GM12875 (cell line): ENCODE data around the gene PKD1.

Experiments
- H3K4me3 ChIP-seq: one replicate; pipeline ENCODE4 v1.5.1; 2011; ENCODE audit warnings: low read depth, low read length, control low read depth
- TF ChIP-seq, protein P1 (sequence below): IDR thresholded peaks from 2 replicates; pipeline ENCODE4 v1.5.1; 2011; ENCODE audit warnings: low read depth, mild to moderate bottlenecking, control low read depth, inconsistent platforms, low read length, moderate library complexity, borderline replicate concordance; ENCODE audit not compliant: insufficient read depth

The PKD1 gene

DNA sequence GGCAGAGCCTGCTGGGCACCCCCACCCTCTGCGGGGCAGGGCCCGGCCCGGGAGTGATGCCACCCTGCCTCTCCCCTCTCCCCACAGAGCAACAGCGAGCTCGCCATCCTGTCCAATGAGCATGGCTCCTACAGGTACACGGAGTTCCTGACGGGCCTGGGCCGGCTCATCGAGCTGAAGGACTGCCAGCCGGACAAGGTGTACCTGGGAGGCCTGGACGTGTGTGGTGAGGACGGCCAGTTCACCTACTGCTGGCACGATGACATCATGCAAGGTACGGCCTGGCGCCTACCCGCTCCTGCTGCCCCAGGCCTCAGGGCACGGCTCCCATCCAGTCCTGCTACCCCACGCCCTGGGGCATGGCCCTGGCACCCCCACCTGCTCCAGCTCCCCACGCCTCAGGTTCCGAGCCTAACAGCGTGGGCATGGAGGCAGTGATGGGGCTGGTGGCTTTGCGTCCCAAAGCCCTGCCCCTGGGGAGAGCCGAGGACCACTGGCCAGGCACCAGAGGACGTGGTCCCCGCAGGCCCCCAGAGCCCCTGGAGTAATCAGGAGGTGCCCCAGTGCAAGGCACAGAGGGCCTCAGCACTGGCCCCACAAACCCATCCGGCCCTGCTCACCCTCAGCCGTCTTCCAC lies 49.5 kb downstream of the PKD1 start:
- no peak overlapping the region for H3K4me3 ChIP-seq
- TF ChIP-seq, protein P1, sequence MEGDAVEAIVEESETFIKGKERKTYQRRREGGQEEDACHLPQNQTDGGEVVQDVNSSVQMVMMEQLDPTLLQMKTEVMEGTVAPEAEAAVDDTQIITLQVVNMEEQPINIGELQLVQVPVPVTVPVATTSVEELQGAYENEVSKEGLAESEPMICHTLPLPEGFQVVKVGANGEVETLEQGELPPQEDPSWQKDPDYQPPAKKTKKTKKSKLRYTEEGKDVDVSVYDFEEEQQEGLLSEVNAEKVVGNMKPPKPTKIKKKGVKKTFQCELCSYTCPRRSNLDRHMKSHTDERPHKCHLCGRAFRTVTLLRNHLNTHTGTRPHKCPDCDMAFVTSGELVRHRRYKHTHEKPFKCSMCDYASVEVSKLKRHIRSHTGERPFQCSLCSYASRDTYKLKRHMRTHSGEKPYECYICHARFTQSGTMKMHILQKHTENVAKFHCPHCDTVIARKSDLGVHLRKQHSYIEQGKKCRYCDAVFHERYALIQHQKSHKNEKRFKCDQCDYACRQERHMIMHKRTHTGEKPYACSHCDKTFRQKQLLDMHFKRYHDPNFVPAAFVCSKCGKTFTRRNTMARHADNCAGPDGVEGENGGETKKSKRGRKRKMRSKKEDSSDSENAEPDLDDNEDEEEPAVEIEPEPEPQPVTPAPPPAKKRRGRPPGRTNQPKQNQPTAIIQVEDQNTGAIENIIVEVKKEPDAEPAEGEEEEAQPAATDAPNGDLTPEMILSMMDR, result no peak

DNA sequence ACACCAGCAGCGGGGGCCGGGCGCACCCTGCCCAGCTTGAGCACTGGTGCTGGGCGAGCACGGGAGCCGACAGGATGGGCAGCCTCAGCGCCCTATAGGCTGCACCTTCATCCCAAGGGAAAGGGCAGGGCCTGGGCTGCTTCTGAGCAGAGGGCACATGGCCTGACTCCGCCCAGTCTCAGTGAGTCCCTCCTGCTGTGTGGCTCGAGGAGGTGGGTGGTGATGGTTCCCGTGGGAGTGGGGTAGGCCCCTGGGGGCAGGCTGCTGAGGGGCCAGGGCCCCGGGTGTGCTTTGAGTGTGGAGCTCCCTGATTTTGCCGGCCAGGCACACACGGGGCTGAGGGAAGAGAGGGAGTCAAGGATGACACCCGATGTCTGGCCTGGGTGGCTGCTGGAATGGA lies 50.0 kb downstream of the PKD1 start:
- H3K4me3 ChIP-seq, result no peak overlapping the region
- TF ChIP-seq, protein P1, result no peak

DNA sequence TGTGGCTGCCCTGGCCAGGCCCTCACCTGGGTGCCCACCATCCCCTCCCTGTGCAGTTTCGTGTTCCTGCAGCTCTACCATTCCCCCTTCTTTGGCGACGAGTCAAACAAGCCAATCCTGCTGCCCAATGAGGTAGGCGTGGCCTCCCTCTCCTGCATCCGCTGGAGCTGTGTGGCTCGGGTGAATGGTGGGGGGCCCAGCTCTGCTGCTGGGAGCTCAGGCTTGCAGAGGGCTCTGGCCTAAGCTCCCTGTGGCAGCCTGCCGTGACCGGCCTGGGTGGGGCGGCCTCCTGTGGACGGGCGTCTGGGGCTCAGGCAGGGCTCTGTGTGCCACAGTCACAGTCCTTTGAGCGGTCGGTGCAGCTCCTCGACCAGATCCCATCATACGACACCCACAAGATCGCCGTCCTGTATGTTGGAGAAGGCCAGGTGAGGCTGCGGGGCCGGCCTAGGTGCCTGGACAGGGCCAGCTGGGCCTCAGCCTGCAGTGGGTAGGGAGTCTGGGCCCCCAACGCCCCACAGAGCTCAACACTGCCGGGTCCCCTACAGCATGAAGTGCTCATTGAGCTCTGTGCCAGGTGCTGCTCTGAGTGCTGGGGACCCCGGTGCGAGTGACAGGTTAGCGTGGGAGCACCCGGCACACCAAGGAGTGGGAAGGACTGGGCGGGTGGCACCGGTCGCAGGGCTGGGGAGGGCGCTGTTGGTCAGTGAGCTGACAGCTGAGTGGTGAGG lies 50.6 kb downstream of the PKD1 start:
- TF ChIP-seq, protein P1, result no peak
- H3K4me3 ChIP-seq, result no peak overlapping the region

DNA sequence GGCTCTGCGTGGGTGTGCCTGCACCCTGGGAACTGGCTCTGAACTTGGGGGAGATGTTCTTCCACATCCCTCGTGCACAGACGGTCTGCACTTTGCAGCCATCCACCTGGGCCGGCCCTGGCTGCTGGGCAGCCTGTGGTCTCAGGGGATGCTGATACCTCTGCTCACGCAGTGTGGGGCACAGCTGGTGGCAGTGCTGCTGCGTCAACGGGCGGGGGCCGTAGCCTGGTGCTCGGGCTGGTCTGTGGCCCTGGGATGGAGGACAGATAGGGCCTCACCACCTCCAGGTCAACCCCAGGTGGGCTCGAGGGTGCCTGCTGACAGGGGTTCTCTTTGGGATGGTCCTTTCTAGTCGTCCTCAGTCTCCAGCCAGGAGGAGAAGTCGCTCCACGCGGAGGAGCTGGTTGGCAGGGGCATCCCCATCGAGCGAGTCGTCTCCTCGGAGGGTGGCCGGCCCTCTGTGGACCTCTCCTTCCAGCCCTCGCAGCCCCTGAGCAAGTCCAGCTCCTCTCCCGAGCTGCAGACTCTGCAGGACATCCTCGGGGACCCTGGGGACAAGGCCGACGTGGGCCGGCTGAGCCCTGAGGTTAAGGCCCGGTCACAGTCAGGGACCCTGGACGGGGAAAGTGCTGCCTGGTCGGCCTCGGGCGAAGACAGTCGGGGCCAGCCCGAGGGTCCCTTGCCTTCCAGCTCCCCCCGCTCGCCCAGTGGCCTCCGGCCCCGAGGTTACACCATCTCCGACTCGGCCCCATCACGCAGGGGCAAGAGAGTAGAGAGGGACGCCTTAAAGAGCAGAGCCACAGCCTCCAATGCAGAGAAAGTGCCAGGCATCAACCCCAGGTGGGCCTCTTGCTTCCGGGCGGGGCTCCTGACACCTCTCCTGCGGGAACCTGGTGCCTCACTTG lies 51.6 kb downstream of the PKD1 start:
- TF ChIP-seq, protein P1, result no peak
- no peak overlapping the region for H3K4me3 ChIP-seq

DNA sequence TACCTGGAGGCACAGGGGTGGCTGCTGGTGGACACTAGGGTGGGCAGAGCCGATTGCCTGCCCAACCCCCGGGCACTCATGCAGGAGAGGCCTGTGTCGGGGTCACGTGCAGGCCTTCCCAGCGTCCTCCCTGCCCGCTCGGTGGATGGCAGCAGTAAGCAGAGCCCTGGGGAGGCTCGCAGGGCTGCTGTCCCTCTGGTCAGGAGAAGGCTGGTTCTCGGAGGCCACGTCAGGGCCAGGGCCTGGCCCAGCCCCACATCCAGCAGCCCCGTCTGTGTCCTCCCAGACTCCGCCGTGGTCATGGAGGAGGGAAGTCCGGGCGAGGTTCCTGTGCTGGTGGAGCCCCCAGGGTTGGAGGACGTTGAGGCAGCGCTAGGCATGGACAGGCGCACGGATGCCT lies 52.3 kb downstream of the PKD1 start:
- H3K4me3 ChIP-seq, result no peak overlapping the region
- TF ChIP-seq, protein P1, result no peak

DNA sequence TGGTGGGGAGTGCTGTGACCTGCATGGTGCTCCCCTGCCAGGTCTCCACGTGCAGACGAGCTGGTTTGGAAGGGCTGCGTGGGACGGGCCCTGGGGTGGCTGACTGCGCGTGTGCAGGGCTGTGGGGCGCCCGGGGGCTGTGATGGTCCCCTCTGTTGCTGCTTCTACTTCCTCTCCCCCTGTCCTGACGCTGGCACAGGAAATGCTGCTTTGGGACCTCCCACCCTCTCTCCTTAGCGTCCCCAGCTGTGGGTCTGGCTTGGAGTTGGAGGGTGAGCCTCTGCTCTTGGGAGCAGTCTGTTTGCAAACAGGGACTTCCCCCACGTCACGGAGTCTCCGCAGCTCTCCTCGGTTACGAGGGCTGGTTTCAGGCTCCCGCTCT lies 52.7 kb downstream of the PKD1 start:
- H3K4me3 ChIP-seq, result no peak overlapping the region
- TF ChIP-seq, protein P1, result no peak
